HS-27A (cell line): ENCODE results near the gene ULK2.

Source experiments
- DNase-seq: peaks from one replicate; pipeline ENCODE4 v3.0.0-alpha.2; 2012; ENCODE audit warnings: low read depth, missing footprints

ULK2 gene

DNA sequence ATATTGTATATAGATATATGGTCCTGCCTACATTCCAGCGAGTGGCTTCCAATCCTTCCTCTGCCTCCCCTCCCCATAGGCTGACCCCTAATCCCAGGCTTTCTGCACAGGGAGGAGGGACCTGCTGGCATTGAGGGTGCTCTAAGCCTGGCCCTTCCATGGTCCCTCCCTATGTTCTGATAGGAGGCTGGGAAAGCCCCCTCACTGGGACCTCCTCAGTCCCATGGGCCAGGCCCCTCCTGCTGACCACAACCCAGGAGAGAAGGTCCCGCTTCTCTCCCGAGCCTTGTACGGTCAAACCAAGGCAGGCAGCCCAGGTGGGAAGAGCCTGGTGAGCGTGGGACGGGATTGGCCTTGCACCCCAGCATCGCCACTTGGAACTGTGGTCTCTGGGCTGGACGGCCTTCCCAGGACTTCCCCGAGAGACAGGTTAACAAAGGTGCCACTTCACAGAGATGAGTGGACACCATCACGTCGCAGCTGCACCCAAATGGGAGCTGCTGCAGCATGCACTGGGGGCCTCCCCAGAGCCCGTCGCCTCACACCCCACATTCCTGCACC is 120.5 kb downstream of the ULK2 start:
- DNase-seq, result no peak

GRCh38 chr17:19746517-19746916 is 121.2 kb downstream of the ULK2 start:
- DNase-seq, result no peak

DNA sequence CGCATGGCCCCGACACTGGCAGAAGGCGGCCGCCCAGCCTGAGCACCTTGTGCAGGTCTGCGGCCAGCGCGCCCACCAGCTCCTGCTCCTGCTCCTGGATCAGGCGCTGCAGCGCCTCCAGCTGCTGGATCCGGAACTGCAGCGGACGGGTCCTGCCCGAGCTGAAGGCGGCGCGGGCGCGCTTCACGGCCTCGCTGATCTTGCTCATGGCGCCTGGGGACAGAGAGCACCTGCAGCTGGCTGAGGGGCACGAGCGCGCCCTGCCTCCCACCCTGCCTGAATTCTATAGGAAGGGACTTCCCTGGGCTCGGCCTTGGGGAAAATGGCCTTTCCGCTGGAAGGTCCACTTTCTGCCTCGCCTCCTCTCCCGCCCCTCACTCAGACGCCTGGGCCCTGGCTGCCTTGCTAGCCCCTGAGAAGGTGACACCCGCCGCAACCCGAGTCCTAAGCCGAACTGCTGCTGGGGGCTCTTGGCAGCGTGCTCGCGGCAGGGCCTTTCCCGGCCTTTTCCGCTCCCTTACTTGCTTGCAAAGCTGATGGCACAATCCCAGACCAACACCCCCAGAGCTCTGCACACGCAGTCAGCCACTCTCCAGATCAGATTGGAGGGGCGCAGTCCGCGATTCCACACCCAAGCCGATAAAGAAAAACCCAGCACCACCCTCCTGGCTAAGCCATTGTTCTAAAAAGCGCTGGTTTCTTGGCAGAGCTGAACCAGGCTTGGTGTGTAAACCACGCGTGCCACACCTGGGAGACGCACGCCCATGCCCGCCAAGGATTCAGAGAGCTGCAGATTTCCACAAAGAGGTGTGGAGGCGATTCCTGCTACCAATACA is 122.6 kb downstream of the ULK2 start:
- no peak for DNase-seq

GRCh38 chr17:19744492-19744891 is 123.2 kb downstream of the ULK2 start:
- DNase-seq, result no peak

DNA sequence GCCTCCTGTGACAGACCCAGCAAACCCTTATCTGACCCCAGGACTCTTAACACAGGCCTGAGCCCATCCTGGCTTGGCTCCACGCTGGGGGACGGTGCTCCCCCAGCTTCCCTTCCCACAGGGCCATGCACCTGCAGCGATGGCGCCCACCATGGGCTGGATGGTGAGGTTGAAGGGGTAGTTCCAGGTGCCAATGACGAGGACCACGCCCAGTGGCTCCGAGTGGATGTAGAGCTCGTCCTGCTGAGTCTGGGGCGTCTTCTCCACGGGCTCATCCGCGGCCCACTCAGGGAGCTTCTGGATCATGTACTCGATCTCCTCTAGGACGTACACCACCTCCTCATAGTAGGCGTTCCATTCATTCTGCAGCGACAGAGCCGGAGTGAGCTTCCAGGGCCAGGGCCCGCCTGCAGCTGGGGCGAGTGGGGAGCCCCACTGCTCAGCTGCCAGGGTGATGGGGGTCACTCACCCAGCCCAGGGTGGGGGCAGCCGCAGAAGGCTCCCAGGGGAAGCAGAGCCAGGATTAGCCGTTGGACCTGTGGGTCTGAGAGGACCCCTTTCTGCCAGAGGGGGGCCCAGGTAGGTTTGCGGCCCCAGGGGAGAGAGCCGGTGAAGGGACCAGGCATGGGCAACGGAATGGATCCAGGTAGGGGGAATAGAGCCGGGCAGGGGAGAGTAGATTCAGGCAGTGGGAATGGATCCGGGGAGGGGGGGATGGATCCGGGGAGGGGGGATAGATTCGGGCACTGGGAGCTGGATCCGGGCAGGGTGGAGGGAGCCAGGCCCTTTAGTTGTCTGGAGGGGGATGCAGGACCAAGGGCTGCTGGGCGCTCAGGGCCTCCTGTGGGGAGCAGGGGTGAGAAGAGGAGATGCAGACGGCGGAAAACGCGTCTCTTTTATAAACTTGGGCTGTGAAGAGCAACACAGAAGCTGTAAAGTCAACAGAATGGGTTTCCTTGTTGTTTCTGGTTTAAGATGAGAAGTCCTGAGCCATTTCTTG is 124.3 kb downstream of the ULK2 start:
- no peak for DNase-seq

- no peak for DNase-seq
Measured at GRCh38 chr17:19742495-19742894, 125.2 kb downstream of the ULK2 start.

DNA sequence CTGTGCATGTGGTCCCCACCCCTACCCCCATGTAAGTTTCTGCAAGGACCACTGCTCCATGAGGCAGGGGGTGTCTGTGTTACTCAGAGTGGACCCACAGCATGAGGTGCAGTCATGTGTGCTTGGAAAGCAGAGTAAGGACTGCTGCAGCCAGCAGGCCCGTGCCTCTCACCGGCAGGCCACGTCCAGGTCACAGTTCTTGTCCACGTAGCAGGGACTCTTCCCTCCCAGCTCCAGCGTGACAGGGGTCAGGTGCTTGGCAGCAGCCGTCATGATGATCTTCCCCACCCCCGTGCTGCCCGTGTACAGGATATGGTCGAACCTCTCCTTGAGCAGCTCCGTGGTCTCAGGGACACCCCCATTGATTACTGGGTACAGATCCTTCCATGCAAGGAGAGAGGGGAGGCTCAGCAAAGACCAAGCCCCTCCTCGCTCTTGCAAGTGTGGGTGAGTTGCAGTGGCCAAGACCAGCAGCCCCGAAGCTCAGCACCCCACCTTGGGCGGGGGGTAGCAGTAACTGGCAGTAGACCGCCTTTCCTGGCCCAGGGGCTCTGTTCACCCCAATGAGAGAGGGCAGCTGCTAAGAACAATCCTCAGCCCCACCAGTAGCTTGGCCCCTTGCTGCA is 125.8 kb downstream of the ULK2 start:
- no peak for DNase-seq

DNA sequence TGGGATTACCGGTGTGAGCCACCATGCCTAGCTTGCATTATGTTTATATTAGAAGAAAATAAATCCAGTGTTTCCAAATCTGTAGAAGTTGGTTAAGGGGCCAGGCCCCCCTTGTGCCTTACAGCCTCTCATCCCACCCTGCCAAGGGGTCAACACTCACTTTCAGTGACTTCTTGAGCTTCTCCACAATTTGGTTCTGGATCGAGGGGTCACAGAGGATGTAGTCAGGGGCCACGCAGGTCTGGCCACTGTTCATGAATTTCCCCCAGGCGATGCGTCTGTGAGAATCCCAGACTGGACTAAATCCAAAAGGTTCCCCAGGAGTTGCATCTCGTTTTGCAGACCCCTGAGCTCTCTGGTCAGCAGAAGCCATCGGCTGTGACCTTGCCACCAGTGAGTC is 126.8 kb downstream of the ULK2 start:
- no peak for DNase-seq

DNA sequence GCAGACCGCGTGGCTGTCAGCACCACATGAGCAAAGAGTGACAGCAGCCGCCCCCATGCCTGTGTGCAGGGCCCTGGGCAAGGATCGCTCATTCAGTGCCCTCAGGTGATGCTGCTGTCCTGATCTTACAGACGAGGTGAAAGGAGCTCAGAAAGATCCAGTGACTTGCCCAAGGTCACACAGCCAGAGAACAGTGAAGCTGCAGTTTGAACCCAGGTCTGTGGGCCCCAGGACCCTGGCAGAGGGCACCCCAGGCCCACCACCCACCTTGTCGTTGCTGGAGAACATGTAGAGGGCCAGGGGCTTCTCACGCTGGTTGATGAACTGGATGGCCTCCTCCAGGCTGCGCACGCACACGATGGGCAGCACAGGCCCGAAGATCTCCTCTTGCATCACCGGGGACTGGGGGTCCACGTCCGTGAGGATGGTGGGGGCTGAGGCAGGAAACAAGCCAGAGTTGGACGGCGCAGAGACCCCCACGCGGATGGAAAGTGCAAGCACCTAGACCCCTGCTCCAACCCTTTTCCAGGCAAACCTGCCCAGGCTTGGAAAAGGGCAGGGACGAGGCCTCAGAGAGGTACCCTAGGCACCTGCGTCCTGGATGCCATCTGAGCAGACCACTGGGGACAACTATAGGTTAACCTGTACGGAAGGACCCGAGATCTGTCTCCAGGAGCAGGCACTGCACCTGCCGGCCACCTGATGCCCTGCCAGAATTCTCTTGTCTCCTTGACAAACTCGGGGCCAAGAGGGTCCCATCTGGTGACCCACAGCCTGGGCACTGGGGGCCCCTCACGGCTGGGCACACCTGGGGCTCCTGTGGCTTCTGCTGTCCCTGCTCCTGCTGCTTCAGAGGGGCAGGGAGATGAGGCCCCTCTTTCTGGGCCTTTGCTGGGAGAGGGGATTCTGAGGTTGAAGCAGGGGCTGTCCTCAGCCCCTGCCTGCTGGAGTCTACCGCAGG is 128.2 kb downstream of the ULK2 start:
- DNase-seq, result no peak

DNA sequence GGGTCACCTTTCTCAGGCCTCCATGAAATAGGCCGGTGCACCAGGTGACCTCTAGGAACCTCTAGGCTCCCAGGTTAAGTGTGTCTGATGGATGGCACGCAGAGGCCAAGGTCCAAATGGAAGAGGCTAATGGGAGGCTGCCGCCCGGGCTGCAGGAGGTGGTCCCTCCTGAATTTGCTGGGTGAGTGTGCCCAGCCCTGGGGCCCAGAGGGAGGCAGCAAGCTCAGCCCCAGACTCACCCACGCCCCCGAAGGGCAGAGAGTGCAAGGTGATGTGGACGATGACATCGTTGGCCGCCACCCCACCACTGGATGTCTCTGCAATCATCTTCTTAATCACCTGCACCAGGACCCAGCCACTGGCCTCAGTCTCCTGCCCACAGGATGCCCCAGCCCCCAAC is 129.0 kb downstream of the ULK2 start:
- no peak for DNase-seq

DNA sequence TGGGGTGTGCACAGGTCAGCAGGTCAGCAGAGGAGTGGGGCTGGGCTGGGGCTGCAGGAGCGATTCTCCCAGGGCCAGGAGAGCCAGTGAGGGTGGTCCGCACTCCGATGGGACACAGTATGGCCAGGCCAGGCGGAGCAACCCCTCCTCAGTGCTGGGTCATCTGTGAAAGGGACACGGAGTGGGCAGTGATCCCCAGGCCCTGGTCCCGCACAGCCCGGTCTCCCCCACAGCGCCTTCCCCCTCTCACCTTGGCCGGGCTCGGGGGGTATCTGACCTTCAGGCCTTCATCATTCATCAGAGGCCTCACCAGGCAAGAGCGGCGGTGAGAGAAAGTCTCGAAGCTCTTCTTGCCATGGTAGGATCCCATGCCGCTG is 129.7 kb downstream of the ULK2 start:
- DNase-seq, result no peak

DNA sequence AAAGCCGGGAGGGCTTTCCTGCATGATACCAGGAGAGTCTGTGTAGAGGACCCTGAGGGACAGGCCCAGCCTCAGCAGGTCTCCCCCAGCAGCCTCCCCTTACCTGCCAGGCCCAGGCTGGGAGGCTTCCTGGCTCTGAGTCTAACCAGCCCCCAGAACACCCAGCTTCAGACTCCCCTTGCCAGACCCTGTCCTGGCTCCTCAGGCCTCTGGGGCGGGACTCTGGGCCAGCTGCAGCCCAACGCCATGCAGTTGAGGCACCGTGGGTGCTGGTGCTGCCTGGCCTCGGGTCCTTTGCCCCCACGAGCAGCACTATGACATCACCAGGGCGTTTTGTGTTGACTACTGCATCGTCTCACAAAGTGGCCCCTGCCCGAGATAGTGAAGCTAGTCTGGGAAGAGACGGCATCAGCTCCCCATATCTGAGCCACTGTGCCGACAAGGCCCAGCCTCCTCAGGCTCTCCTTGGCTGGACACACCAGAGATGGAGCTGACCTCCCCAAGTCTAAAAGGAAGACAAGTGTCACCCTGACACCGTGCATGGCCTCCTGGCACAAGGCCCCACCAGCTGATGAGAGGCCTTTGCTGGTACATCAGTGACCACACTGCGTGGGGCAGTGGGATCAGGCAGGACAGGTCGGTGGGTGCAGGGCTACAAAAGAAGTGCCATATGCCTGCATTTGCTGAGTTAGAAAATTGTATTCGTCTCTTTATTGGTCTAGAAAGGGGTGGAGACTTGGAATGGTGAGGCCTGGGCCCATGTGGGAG is 130.2 kb downstream of the ULK2 start:
- DNase-seq, result no peak

- DNase-seq, result no peak
Measured at GRCh38 chr17:19736071-19736470, 131.7 kb downstream of the ULK2 start.

DNA sequence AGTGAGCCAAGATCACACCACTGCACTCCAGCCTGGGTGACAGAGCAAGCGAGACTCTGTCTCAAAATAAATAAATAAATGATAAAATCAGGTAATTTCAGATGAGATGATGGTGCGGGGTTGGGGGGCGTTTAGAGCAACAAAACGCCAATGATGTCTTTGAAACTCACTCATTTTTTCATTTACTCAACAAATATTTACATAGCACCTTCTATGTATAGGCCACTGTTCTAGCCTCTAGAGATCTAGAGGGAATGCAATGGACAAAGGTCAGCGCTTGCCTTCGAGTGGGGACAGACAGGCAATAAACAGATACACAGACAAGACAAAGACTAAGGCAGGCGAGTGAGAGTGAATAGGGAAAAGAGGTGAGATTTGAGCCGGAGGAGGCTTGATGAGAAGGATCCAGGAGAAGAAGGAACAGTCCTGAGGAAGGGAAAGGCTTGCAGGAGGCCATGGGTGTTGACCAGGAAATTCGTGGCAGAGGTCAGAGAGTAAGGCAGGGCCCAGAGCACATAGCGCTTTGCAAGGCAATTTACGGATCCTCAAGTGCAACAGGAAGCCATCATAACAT is 133.7 kb downstream of the ULK2 start:
- DNase-seq, result no peak

DNA sequence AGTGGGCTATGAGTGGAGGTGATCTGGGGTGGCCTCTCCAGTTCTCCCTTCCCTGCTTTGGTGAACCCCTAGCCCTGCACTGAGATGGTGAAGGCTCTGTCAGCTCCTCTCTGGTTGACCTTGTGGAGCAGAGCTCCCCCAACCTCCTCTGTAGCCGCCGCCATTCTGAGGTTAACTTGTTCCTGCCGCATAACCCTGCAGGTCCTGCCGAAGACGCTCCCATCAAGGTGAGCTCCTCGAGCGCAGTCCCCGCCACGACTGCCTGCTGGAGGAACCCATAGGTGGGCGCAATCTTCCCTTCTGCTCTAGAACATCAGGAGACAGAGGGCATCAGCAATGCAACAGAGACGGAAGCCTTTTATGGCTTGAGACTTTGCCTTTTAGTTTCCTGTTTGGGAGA is 136.1 kb downstream of the ULK2 start:
- DNase-seq, result no peak

GRCh38 chr17:19730843-19731242 is 136.9 kb downstream of the ULK2 start:
- DNase-seq, result no peak

GRCh38 chr17:19729900-19730299 is 137.8 kb downstream of the ULK2 start:
- no peak for DNase-seq

- peak; percentile 23 for DNase-seq
Measured at GRCh38 chr17:19728084-19728495, 139.6 kb downstream of the ULK2 start.

GRCh38 chr17:19727501-19728078 is 140.1 kb downstream of the ULK2 start:
- no peak for DNase-seq
